SK-N-MC (cell line): ENCODE results near the gene DOCK8.

Source experiments
- EZH2 ChIP-seq: fragments of 200-600 bp; sonication (generic); IDR thresholded peaks from one replicate; pipeline ENCODE4 v1.6.1; 2017; ENCODE audit warnings: antibody characterized with exemption
- FOXP2 ChIP-seq: optimal IDR thresholded peaks from 2 replicates; pipeline ENCODE3; 2011; ENCODE audit warnings: mild to moderate bottlenecking, moderate library complexity; ENCODE audit not compliant: insufficient read depth; ENCODE audit errors: extremely low read length, control extremely low read depth
- POLR2AphosphoS5 ChIP-seq: IDR thresholded peaks from 2 replicates; pipeline ENCODE4 v1.6.1; 2012; ENCODE audit warnings: mild to moderate bottlenecking, low read depth, low read length, borderline replicate concordance

GRCh38 chr9:248278-248961 is 33.8 kb downstream of the DOCK8 start:
- TF ChIP-seq POLR2AphosphoS5 = no peak
- no peak for TF ChIP-seq EZH2
- TF ChIP-seq FOXP2 = no peak
